K562 (cell line): ENCODE data around the gene SFT2D2. TPM values are rescaled to one million over a fixed set of nuclear protein-coding genes. Genes with fewer than 3 reads are reported as not detected.

Experiments
- BCOR ChIP-seq: fragments of 450-650 bp; IDR thresholded peaks from 2 replicates; pipeline ENCODE4 v1.6.1; 2016
- BDP1 ChIP-seq: IDR thresholded peaks from 3 replicates; pipeline ENCODE4 v1.6.1; 2011; ENCODE audit not compliant: insufficient read length, insufficient read depth
- BRCA1 ChIP-seq, 2 experiments: fragments of 450-650 bp in 1 of 2; sonication (generic) in 1 of 2; formaldehyde crosslinking in 1 of 2; IDR thresholded peaks; 2 replicates each; pipeline versions ENCODE4 v1.5.0 to v1.6.1; 2017 to 2020; ENCODE audit warnings: mild to moderate bottlenecking in 1 of 2, missing genetic modification reagents in 1 of 2
- BRD9 ChIP-seq: fragments of 450-650 bp; IDR thresholded peaks from 2 replicates; pipeline ENCODE4 v1.6.1; 2018; ENCODE audit warnings: low read depth; ENCODE audit not compliant: partially characterized antibody
- CAMTA2 ChIP-seq: fragments of 250-450 bp; sonication (Bioruptor Pico); conservative IDR thresholded peaks from 2 replicates; pipeline ENCODE4 v1.5.1; 2022
- CGGBP1 ChIP-seq: fragments of 250-450 bp; sonication (Bioruptor Pico); IDR thresholded peaks from 2 replicates; pipeline ENCODE4 v1.9.0; 2021; ENCODE audit warnings: mild to moderate bottlenecking
- CHD1 ChIP-seq: fragments of 200-600 bp; sonication (generic); IDR thresholded peaks from one replicate; pipeline ENCODE4 v1.6.1; 2012; ENCODE audit warnings: mild to moderate bottlenecking, moderate library complexity, low read length, inconsistent platforms
- CHD2 ChIP-seq: IDR thresholded peaks from 2 replicates; pipeline ENCODE4 v1.6.1; 2011; ENCODE audit warnings: low read depth, low read length
- KLF1 ChIP-seq: fragments of 450-650 bp; IDR thresholded peaks from 2 replicates; pipeline ENCODE4 v1.6.1; 2016; ENCODE audit warnings: missing genetic modification characterization, missing compliant biosample characterization
- NONO ChIP-seq, 2 experiments: fragments of 200-400 bp in 1 of 2; fragments of 450-650 bp in 1 of 2; formaldehyde crosslinking in 1 of 2; IDR thresholded peaks; 2 replicates each; pipeline ENCODE4 v1.6.1; 2017; ENCODE audit warnings: low read depth in 2 of 2, mild to moderate bottlenecking in 2 of 2, moderate library complexity in 2 of 2, low read length in 1 of 2
- PRDM10 ChIP-seq: fragments of 450-650 bp; IDR thresholded peaks from 2 replicates; pipeline ENCODE4 v1.6.1; 2018; ENCODE audit not compliant: partially characterized antibody
- RB1 ChIP-seq: fragments of 450-650 bp; IDR thresholded peaks from 2 replicates; pipeline ENCODE4 v1.6.1; 2017; ENCODE audit warnings: low read depth, mild to moderate bottlenecking
- RHOXF2B ChIP-seq: fragments of 250-450 bp; sonication (Bioruptor Pico); conservative IDR thresholded peaks from 2 replicates; pipeline ENCODE4 v1.5.1; 2021
- SP2 ChIP-seq: IDR thresholded peaks from 2 replicates; pipeline ENCODE4 v1.6.1; 2011; ENCODE audit warnings: mild to moderate bottlenecking, low read depth, low read length, moderate library complexity; ENCODE audit not compliant: poor library complexity, severe bottlenecking; ENCODE audit errors: extremely low read depth
- XRCC4 ChIP-seq: IDR thresholded peaks from one replicate; pipeline ENCODE4 v1.6.1; 2011; ENCODE audit not compliant: insufficient read depth, insufficient read length; ENCODE audit errors: extremely low read depth
- ZFP30 ChIP-seq: fragments of 250-450 bp; sonication (Bioruptor Pico); IDR thresholded peaks from 2 replicates; pipeline ENCODE4 v1.8.0; 2022; ENCODE audit warnings: moderate library complexity, mild to moderate bottlenecking, inconsistent platforms, borderline replicate concordance
- polyA plus RNA-seq, 8 experiments: library from polyadenylated mRNA; depleted of rRNA in 4 of 8; stranded (reverse) in 5 of 8; unstranded in 3 of 8; fragments of >200 nt; fragmentation: Nextera tagmentation in 2 of 8; fragmentation: Illumina TruSeq in 1 of 8; extraction: Ambion mirVana in 2 of 8; extraction: Trizol in 1 of 8; gene quantifications; 2 replicates each; pipeline versions ENCODE4 v1.2.1 to v1.2.3, GENCODE V29; 2011 to 2014; ENCODE audit warnings: inconsistent platforms in 1 of 8, missing spikeins in 1 of 8
- total RNA-seq, 7 experiments: library from RNA; depleted of rRNA in 6 of 7; stranded (reverse); fragments of >200 nt in 6 of 7; fragmentation: Illumina TruSeq in 2 of 7; extraction: Trizol in 2 of 7; gene quantifications; 2 replicates each; pipeline versions ENCODE4 v1.2.1 to v1.2.3, GENCODE V29; 2011 to 2021; ENCODE audit warnings: low replicate concordance in 1 of 7
- TF ChIP-seq, protein P1 (sequence below): IDR thresholded peaks from 3 replicates; pipeline ENCODE4 v1.6.1; 2011; ENCODE audit warnings: borderline replicate concordance, mild to moderate bottlenecking, moderate library complexity; ENCODE audit not compliant: insufficient read length; ENCODE audit errors: extremely low read depth
- TF ChIP-seq, protein P2 (sequence below): fragments of 250-450 bp; sonication (Bioruptor Pico); IDR thresholded peaks from 2 replicates; pipeline ENCODE4 v1.4.0; 2020

Gene SFT2D2
- total and polyA plus RNA-seq, 9 of the 15 experiments (the other 6 are each of a cell fraction or from before 2014, with no cell fraction given) = 3.4 to 50.1 (median 21.6) TPM

DNA sequence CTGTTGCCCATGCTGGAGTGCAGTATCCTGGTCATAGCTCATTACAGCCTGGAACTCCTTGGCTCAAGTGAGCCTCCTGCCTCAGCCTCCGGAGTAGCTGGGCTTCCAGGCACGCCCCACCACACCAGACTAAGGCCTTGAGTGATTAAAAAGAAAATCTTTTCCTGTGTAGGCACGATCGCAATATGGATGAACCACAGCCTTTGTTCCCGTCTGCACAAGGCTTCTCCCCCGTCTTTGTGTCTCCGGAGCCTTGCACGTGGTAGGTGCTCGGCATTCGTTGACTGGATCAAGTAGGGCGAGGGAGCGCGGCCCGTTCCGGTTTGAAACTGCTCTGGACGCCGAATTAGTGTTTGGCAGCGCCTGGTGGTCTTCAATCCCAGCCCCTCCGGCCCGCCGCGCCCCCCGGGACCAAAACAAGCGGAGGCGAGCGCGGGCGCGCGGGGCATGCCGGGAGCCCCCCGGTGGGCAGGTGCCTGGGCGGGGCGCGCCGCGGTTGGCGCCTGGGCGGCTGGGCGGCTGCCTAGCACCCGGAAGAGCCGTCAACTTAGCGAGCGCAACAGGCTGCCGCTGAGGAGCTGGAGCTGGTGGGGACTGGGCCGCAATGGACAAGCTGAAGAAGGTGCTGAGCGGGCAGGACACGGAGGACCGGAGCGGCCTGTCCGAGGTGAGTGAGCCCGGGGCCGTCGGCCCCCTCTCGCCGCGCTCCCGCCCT is at the start of gene SFT2D2 (continued):
- no peak for TF ChIP-seq BRCA1 (IDR thresholded peaks at IDR 0.05)
- TF ChIP-seq BRCA1 (CRISPR knock-in tag; IDR thresholded peaks at IDR 0.05) = no peak
- no peak for TF ChIP-seq XRCC4
- 0 out of 2 replicates have a peak, but pooled peaks have one; percentile 44 for TF ChIP-seq CAMTA2 (CRISPR knock-in tag)
- TF ChIP-seq, protein P1, sequence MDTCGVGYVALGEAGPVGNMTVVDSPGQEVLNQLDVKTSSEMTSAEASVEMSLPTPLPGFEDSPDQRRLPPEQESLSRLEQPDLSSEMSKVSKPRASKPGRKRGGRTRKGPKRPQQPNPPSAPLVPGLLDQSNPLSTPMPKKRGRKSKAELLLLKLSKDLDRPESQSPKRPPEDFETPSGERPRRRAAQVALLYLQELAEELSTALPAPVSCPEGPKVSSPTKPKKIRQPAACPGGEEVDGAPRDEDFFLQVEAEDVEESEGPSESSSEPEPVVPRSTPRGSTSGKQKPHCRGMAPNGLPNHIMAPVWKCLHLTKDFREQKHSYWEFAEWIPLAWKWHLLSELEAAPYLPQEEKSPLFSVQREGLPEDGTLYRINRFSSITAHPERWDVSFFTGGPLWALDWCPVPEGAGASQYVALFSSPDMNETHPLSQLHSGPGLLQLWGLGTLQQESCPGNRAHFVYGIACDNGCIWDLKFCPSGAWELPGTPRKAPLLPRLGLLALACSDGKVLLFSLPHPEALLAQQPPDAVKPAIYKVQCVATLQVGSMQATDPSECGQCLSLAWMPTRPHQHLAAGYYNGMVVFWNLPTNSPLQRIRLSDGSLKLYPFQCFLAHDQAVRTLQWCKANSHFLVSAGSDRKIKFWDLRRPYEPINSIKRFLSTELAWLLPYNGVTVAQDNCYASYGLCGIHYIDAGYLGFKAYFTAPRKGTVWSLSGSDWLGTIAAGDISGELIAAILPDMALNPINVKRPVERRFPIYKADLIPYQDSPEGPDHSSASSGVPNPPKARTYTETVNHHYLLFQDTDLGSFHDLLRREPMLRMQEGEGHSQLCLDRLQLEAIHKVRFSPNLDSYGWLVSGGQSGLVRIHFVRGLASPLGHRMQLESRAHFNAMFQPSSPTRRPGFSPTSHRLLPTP = no peak
- TF ChIP-seq, protein P2, sequence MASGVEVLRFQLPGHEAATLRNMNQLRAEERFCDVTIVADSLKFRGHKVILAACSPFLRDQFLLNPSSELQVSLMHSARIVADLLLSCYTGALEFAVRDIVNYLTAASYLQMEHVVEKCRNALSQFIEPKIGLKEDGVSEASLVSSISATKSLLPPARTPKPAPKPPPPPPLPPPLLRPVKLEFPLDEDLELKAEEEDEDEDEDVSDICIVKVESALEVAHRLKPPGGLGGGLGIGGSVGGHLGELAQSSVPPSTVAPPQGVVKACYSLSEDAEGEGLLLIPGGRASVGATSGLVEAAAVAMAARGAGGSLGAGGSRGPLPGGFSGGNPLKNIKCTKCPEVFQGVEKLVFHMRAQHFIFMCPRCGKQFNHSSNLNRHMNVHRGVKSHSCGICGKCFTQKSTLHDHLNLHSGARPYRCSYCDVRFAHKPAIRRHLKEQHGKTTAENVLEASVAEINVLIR = peak; percentile 44; the same call in 1 of the 2 replicates
- TF ChIP-seq SP2 = no peak
- 0 out of 4 replicates have a peak, but pooled peaks of 1 of the 2 experiments have one; percentile 55 for TF ChIP-seq NONO (IDR thresholded peaks at IDR 0.05; ENCODE audit: low read depth in 2 of 2, low read length in 1 of 2)
- TF ChIP-seq PRDM10 = no peak
- TF ChIP-seq BDP1 = no peak
- TF ChIP-seq BCOR = 0 out of 2 replicates have a peak, but pooled peaks have one; percentile 39
- peak; percentile 79; the same call in 1 of the 2 replicates for TF ChIP-seq RHOXF2B
- TF ChIP-seq ZFP30 (CRISPR knock-in tag) = no peak
- TF ChIP-seq RB1 = peak; percentile 93
- peak; percentile 53 for TF ChIP-seq BRD9
- TF ChIP-seq KLF1 (tag) = peak; percentile 94
- TF ChIP-seq CHD1 = peak; percentile 20
- TF ChIP-seq CGGBP1 = no peak
- no peak for TF ChIP-seq CHD2
